Measurements from ENCODE around the gene SIGLEC1. TPM values are rescaled to one million over a fixed set of nuclear protein-coding genes. Genes with fewer than 3 reads are reported as not detected.

SIGLEC1 gene
- total and polyA plus RNA-seq, 10 of the 15 experiments (the other 5 are each of a cell fraction or from before 2014, with no cell fraction given): 0.05 TPM; not detected in 9

- TF ChIP-seq BCL3 (IDR thresholded peaks at IDR 0.05; ENCODE audit: borderline replicate concordance, insufficient read depth, low read depth, low read length, poor library complexity, severe bottlenecking): no peak
- no peak for TF ChIP-seq ETV6 (conservative IDR thresholded peaks at IDR 0.05 in 1 of 2, IDR thresholded peaks at IDR 0.05 in 1 of 2; ENCODE audit: borderline replicate concordance in 1 of 2, low read depth in 1 of 2)
- TF ChIP-seq IKZF1 (conservative IDR thresholded peaks at IDR 0.05): no peak
- TF ChIP-seq TBL1XR1 (IDR thresholded peaks at IDR 0.05; ENCODE audit: low read depth, low read length): no peak
Observed at GRCh38 chr20:3719046-3719445, 6.6 kb upstream of the SIGLEC1 start (continued).

GRCh38 chr20:3716195-3716834, 3.9 kb upstream of the SIGLEC1 start:
- H4K20me1 ChIP-seq (ENCODE audit: control insufficient read depth, insufficient read depth): no peaks in the 10 kb centered on the region
- intact Hi-C loops (cut with micrococcal nuclease; ENCODE audit: unreplicated experiment): loop anchor here (2.0 to 10.0 kb wide), 4 partner anchors 32 to 138 kb away; partner anchors contain the start of genes ADISSP and SPEF1

More at GRCh38 chr20:3716195-3716834, 3.9 kb upstream of the SIGLEC1 start:
- H3K4me1 ChIP-seq (ENCODE audit: control insufficient read depth, insufficient read depth, low read length): peaks cover 16% of the 10 kb centered on the region
- no peak overlapping the region for H3K4me2 ChIP-seq (ENCODE audit: control insufficient read depth, insufficient read depth)
- H3K27ac ChIP-seq (ENCODE audit: control insufficient read depth, insufficient read depth): no peak overlapping the region
- ChIA-PET RAD21 (ENCODE audit: unreplicated experiment) (interaction anchor here (0.7 to 1.7 kb wide), 4 partner anchors 51 to 355 kb away, joined by 3 read pairs; partner anchors contain the start of gene ADISSP), SMC1A (ENCODE audit: uncharacterized antibody, unreplicated experiment) (interaction anchor here (0.7 to 1.5 kb wide), 5 partner anchors 52 to 369 kb away, joined by 3 to 6 read pairs (median 5); partner anchors contain the start of genes ADISSP and SPEF1), POLR2A (interaction anchor here (0.7 to 0.8 kb wide), 2 partner anchors 73 to 140 kb away, joined by 3 read pairs; no protein-coding TSS in a partner anchor), CTCF (interaction anchor here (0.6 to 2.2 kb wide), 22 partner anchors 9 to 386 kb away, joined by 3 to 19 read pairs (median 3); partner anchors contain the start of gene ADISSP)
- no peaks in the 10 kb centered on the region for H3K36me3 ChIP-seq (ENCODE audit: control insufficient read depth in 2 of 2, insufficient read depth in 2 of 2, low read length in 1 of 2)
- no peak overlapping the region for H3K4me3 ChIP-seq
- no peaks in the 10 kb centered on the region for H3K9me3 ChIP-seq (replicated peaks; ENCODE audit: control insufficient read depth, insufficient read depth, low read length)
- H3K79me2 ChIP-seq (ENCODE audit: control insufficient read depth, insufficient read depth, low read length): no peaks in the 10 kb centered on the region
- in situ Hi-C loops (cut with MboI): no loop called here
- TF ChIP-seq SMC3 (IDR thresholded peaks at IDR 0.05; ENCODE audit: borderline replicate concordance, low read length): 0 out of 2 replicates have a peak, but pooled peaks have one; percentile 46
- no peak for TF ChIP-seq BRCA1 (IDR thresholded peaks at IDR 0.05; ENCODE audit: low read depth, low read length)
- TF ChIP-seq CTCF (IDR thresholded peaks at IDR 0.05 in 2 of 3, conservative IDR thresholded peaks at IDR 0.05 in 1 of 3; ENCODE audit: control insufficient read depth in 2 of 3, extremely low read depth in 1 of 3, insufficient read depth in 1 of 3, low read depth in 3 of 3, low read length in 3 of 3): peak; percentile 76 to 86 (median 85)
- TF ChIP-seq RAD21 (IDR thresholded peaks at IDR 0.05; ENCODE audit: insufficient read depth, low read depth, low read length): peak; percentile 85
- no peak for TF ChIP-seq REST (IDR thresholded peaks at IDR 0.05; ENCODE audit: low read depth, low read length)
- 21% methylated on average over 4 of the region's 4 CpGs for WGBS (ENCODE audit: insufficient coverage, insufficient replicate concordance, low lambda C conversion rate, missing lambda C conversion rate)
- ATAC-seq (peak; percentile 93), FAIRE-seq (peak; percentile 7), DNase-seq (ENCODE audit: low read depth, low spot score) (no peak)
- no peak overlapping the region for H2AFZ ChIP-seq (ENCODE audit: control insufficient read depth, low read depth, low read length)
- no peaks in the 10 kb centered on the region for H3K27me3 ChIP-seq (replicated peaks in 1 of 2; ENCODE audit: control insufficient read depth in 2 of 2, insufficient read depth in 2 of 2, low read length in 1 of 2)
- no TSS peak for BruUV-seq (replicated peaks)
- no peak overlapping the region for H3K9ac ChIP-seq (ENCODE audit: control insufficient read depth, insufficient read depth, low read length)
